SK-N-SH (cell line): Measurements from ENCODE around the gene CLMN. TPM values are rescaled to one million over a fixed set of nuclear protein-coding genes. Genes with fewer than 3 reads are reported as not detected.

ENCODE experiments used
- CTCF ChIA-PET: fragments of 300-600, 350-600 bp; formaldehyde crosslinking; extraction: SDS; loops from one replicate; lab custom pipeline; 2021; lab: Yijun Ruan, JAX
- POLR2A ChIA-PET: fragments of 350-600 bp; sonication (Branson Sonifier 250); formaldehyde crosslinking; extraction: SDS; loops from one replicate; lab custom pipeline; 2020; ENCODE audit warnings: antibody characterized with exemption, inconsistent platforms; lab: Yijun Ruan, JAX
- DNase-seq: peaks from one replicate; pipeline ENCODE4 v3.0.0; 2012
- H2AFZ ChIP-seq: fragments of 200-600 bp; sonication (generic); 2 replicates; pipeline ENCODE4 v1.8.1; 2016; ENCODE audit warnings: antibody characterized with exemption, mild to moderate bottlenecking, low read depth
- H3F3A ChIP-seq: fragments of 200-600 bp; sonication (generic); replicated peaks from 2 replicates; pipeline ENCODE3; 2016; ENCODE audit warnings: antibody characterized with exemption, mild to moderate bottlenecking; ENCODE audit not compliant: insufficient read depth
- H3K27ac ChIP-seq, 2 experiments: fragments of 200-500 bp in 1 of 2; fragments of 200-600 bp in 1 of 2; sonication (Bioruptor generic) in 1 of 2; sonication (generic), shearing (Covaris generic) in 1 of 2; 2 replicates each; pipeline versions ENCODE4 v1.5.1 to v1.6.1; 2014 to 2016; ENCODE audit warnings: low read depth in 2 of 2, inconsistent platforms in 1 of 2, low read length in 1 of 2, mild to moderate bottlenecking in 1 of 2, mixed read lengths in 1 of 2
- H3K27me3 ChIP-seq: fragments of 200-600 bp; sonication (generic), shearing (Covaris generic); 2 replicates; pipeline ENCODE4 v1.6.1; 2016; ENCODE audit warnings: mixed run types; ENCODE audit not compliant: insufficient read depth
- H3K36me3 ChIP-seq, 2 experiments: fragments of 200-500 bp in 1 of 2; fragments of 200-600 bp in 1 of 2; sonication (Bioruptor generic) in 1 of 2; sonication (generic) in 1 of 2; replicated peaks in 1 of 2; 2 replicates each; pipeline versions ENCODE3 to v1.5.1; 2014 to 2016; ENCODE audit warnings: low read length in 1 of 2, mild to moderate bottlenecking in 1 of 2; ENCODE audit not compliant: insufficient read depth in 2 of 2, control insufficient read depth in 1 of 2
- H3K4me1 ChIP-seq, 2 experiments: fragments of 200-500 bp in 1 of 2; fragments of 200-600 bp in 1 of 2; sonication (Bioruptor generic) in 1 of 2; sonication (generic), shearing (Covaris generic) in 1 of 2; 2 replicates each; pipeline versions ENCODE4 v1.5.1 to v1.6.1; 2014 to 2016; ENCODE audit warnings: low read depth in 1 of 2, low read length in 1 of 2, mixed run types in 1 of 2; ENCODE audit not compliant: insufficient read depth in 2 of 2, control insufficient read depth in 1 of 2
- H3K4me2 ChIP-seq: fragments of 200-600 bp; sonication (generic), shearing (Covaris generic); 2 replicates; pipeline ENCODE4 v1.6.1; 2017; ENCODE audit warnings: mixed run types
- H3K4me3 ChIP-seq, 2 experiments: fragments of 200-500 bp in 1 of 2; fragments of 200-600 bp in 1 of 2; sonication (Bioruptor generic) in 1 of 2; sonication (generic), shearing (Covaris generic) in 1 of 2; 2 replicates each; pipeline versions ENCODE4 v1.5.1 to v1.8.1; 2014 to 2016; ENCODE audit warnings: low read depth in 2 of 2, inconsistent platforms in 1 of 2, low read length in 1 of 2, mild to moderate bottlenecking in 1 of 2, mixed read lengths in 1 of 2, moderate library complexity in 1 of 2
- H3K79me2 ChIP-seq: fragments of 200-600 bp; sonication (generic); 2 replicates; pipeline ENCODE4 v1.8.1; 2017; ENCODE audit warnings: mild to moderate bottlenecking; ENCODE audit not compliant: insufficient read depth
- H3K9ac ChIP-seq: fragments of 200-600 bp; sonication (generic); 2 replicates; pipeline ENCODE4 v1.6.1; 2017; ENCODE audit warnings: mixed run types
- H3K9me2 ChIP-seq: fragments of 200-600 bp; sonication (generic); 2 replicates; pipeline ENCODE4 v1.6.1; 2017; ENCODE audit warnings: mixed run types
- H3K9me3 ChIP-seq: fragments of 200-600 bp; sonication (generic); 2 replicates; pipeline ENCODE4 v1.6.1; 2017; ENCODE audit warnings: mixed run types, mild to moderate bottlenecking, moderate library complexity
- H4K20me1 ChIP-seq: fragments of 200-600 bp; sonication (generic); 2 replicates; pipeline ENCODE4 v1.6.1; 2017; ENCODE audit warnings: mild to moderate bottlenecking, mixed run types; ENCODE audit not compliant: insufficient read depth
- ELF1 ChIP-seq: IDR thresholded peaks from 2 replicates; pipeline ENCODE4 v1.4.0; 2012
- EP300 ChIP-seq, 2 experiments: IDR thresholded peaks; 2 replicates each; pipeline versions ENCODE4 v1.4.0 to v1.6.1; 2012; ENCODE audit warnings: borderline replicate concordance in 1 of 2, low read depth in 1 of 2, low read length in 1 of 2
- EZH2phosphoT487 ChIP-seq: fragments of 200-600 bp; sonication (generic); IDR thresholded peaks from 2 replicates; pipeline ENCODE4 v1.6.1; 2017; ENCODE audit warnings: low read depth, mixed run types, mild to moderate bottlenecking, antibody characterized with exemption, moderate library complexity, borderline replicate concordance
- FOSL2 ChIP-seq: IDR thresholded peaks from 2 replicates; pipeline ENCODE4 v1.4.0; 2012; ENCODE audit warnings: low read depth, mild to moderate bottlenecking, moderate library complexity, borderline replicate concordance
- GABPA ChIP-seq: IDR thresholded peaks from 2 replicates; pipeline ENCODE4 v1.4.0; 2012; ENCODE audit warnings: low read depth, mild to moderate bottlenecking
- IRF3 ChIP-seq: fragments of 150-350 bp; IDR thresholded peaks from 2 replicates; pipeline ENCODE4 v1.6.1; 2016; ENCODE audit warnings: mild to moderate bottlenecking, low read depth, low read length
- MAX ChIP-seq: IDR thresholded peaks from 2 replicates; pipeline ENCODE4 v1.4.0; 2012; ENCODE audit warnings: low read depth
- NRF1 ChIP-seq: IDR thresholded peaks from 2 replicates; pipeline ENCODE4 v1.6.1; 2012; ENCODE audit warnings: low read depth, mild to moderate bottlenecking, low read length
- SIN3A ChIP-seq: IDR thresholded peaks from 2 replicates; pipeline ENCODE4 v1.6.1; 2012; ENCODE audit warnings: low read depth, mild to moderate bottlenecking, low read length, moderate library complexity, borderline replicate concordance
- TAF1 ChIP-seq: IDR thresholded peaks from 2 replicates; pipeline ENCODE4 v1.6.1; 2012; ENCODE audit warnings: low read depth, mild to moderate bottlenecking, low read length, moderate library complexity, borderline replicate concordance
- TCF12 ChIP-seq: IDR thresholded peaks from 2 replicates; pipeline ENCODE4 v1.4.0; 2012
- TEAD4 ChIP-seq: IDR thresholded peaks from 2 replicates; pipeline ENCODE4 v1.4.0; 2012; ENCODE audit warnings: mild to moderate bottlenecking, borderline replicate concordance; ENCODE audit not compliant: insufficient read depth
- USF1 ChIP-seq: IDR thresholded peaks from 2 replicates; pipeline ENCODE4 v1.4.0; 2012; ENCODE audit warnings: low read depth, borderline replicate concordance
- USF2 ChIP-seq: fragments of 150-350 bp; IDR thresholded peaks from 2 replicates; pipeline ENCODE4 v1.6.1; 2017; ENCODE audit warnings: antibody characterized with exemption, low read length, low read depth, borderline replicate concordance
- ZBTB33 ChIP-seq: IDR thresholded peaks from 2 replicates; pipeline ENCODE4 v1.4.0; 2012; ENCODE audit warnings: low read depth, borderline replicate concordance
- WGBS: methylation state at CpG from one replicate; pipeline ENCODE4 v1.1.6; 2017; ENCODE audit warnings: low lambda C conversion rate; 5-methylcytosine and 5-hydroxymethylcytosine counted together
- polyA plus RNA-seq, 3 experiments: library from polyadenylated mRNA; depleted of rRNA; stranded (reverse); fragments of >200 nt; gene quantifications; 2 replicates each; pipeline ENCODE4 v1.2.3, GENCODE V29; 2012

Gene CLMN
- polyA plus RNA-seq, 1 of the 3 experiments (the other 2 are of a cell fraction): 1.4 TPM

GRCh38 chr14:95287176-95287754 is 32.4 kb downstream of the CLMN start:
- no peaks in the 10 kb centered on the region for H3K36me3 ChIP-seq
- H3K9me2 ChIP-seq: no peaks in the 10 kb centered on the region
- no peak overlapping the region for H3K27ac ChIP-seq
- no peak overlapping the region for H2AFZ ChIP-seq
- CTCF ChIA-PET: interaction anchor here (0.7 to 1.4 kb wide), 3 partner anchors 11 to 26 kb away, joined by 3 read pairs; no protein-coding TSS in a partner anchor
- no peak for TF ChIP-seq FOSL2
- no peak for TF ChIP-seq ZBTB33
- TF ChIP-seq GABPA: no peak
- no peak for TF ChIP-seq USF2
- TF ChIP-seq TAF1: no peak
- no peak for TF ChIP-seq TCF12
- no peak for TF ChIP-seq IRF3
- no peak for TF ChIP-seq EZH2phosphoT487
- TF ChIP-seq USF1: no peak
- TF ChIP-seq NRF1: no peak
- TF ChIP-seq ELF1: no peak
- no peak for TF ChIP-seq EP300 (IDR thresholded peaks at IDR 0.05; ENCODE audit: borderline replicate concordance in 1 of 2, low read depth in 1 of 2, low read length in 1 of 2)
- TF ChIP-seq SIN3A: no peak
- TF ChIP-seq TEAD4: no peak
- no peak for TF ChIP-seq MAX
- no peaks in the 10 kb centered on the region for H3F3A ChIP-seq
- peaks cover 9 to 14% of the 10 kb centered on the region in 2 experiments; a peak in 2 of 4 replicates for H3K4me1 ChIP-seq
- H3K9me3 ChIP-seq: no peaks in the 10 kb centered on the region
- no peak overlapping the region for H3K4me2 ChIP-seq
- WGBS: 100% methylated on average over 3 of the region's 6 CpGs
- H4K20me1 ChIP-seq: no peaks in the 10 kb centered on the region
- no peaks in the 10 kb centered on the region for H3K27me3 ChIP-seq
- no peak for DNase-seq
- H3K9ac ChIP-seq: no peak overlapping the region
- H3K4me3 ChIP-seq: no peak overlapping the region
- POLR2A ChIA-PET: no interaction called here
- H3K79me2 ChIP-seq: no peaks in the 10 kb centered on the region
